PC-9 (cell line): ENCODE results near the gene TUBGCP6. TPM values are rescaled to one million over a fixed set of nuclear protein-coding genes. Genes with fewer than 3 reads are reported as not detected.

ENCODE experiments used
- BruUV-seq: library from RNA; stranded (reverse); fragments of 400-500 nt; replicated peaks from 2 replicates; lab custom pipeline; 2021; lab: Mats Ljungman, UMichigan
- CTCF ChIA-PET: fragments of 300-600 bp; sonication (Branson Sonifier 250); formaldehyde crosslinking; loops from one replicate; lab custom pipeline; 2022; ENCODE audit warnings: antibody characterized with exemption; lab: Charles Lee
- POLR2A ChIA-PET: fragments of 300-600 bp; sonication (Branson Sonifier 250); formaldehyde crosslinking; loops from one replicate; lab custom pipeline; 2022; ENCODE audit warnings: antibody characterized with exemption; ENCODE audit not compliant: unreplicated experiment; lab: Charles Lee
- DNase-seq, 2 experiments: peaks; one replicate each; pipeline versions ENCODE4 v3.0.0 to v3.0.0-alpha.2; 2015 to 2022; ENCODE audit warnings: mixed read lengths in 1 of 2
- H2AFZ ChIP-seq: fragments of 200-600 bp; sonication (generic); 2 replicates; pipeline ENCODE4 v1.8.1; 2017; ENCODE audit warnings: antibody characterized with exemption
- H3F3A ChIP-seq: fragments of 200-600 bp; sonication (generic); 2 replicates; pipeline ENCODE4 v1.8.1; 2017; ENCODE audit warnings: antibody characterized with exemption, mild to moderate bottlenecking, low read depth; ENCODE audit not compliant: insufficient read depth
- H3K27ac ChIP-seq: fragments of 200-600 bp; sonication (generic); 2 replicates; pipeline ENCODE4 v1.6.1; 2016; ENCODE audit warnings: mixed run types
- H3K27me3 ChIP-seq: fragments of 200-600 bp; sonication (generic); 2 replicates; pipeline ENCODE4 v1.6.1; 2016; ENCODE audit warnings: low read depth, mixed run types; ENCODE audit not compliant: insufficient read depth
- H3K36me3 ChIP-seq: fragments of 200-600 bp; sonication (generic); 2 replicates; pipeline ENCODE4 v1.6.1; 2016; ENCODE audit warnings: low read depth, mixed run types
- H3K4me1 ChIP-seq: fragments of 200-600 bp; sonication (generic); replicated peaks from 2 replicates; pipeline ENCODE4 v1.6.1; 2016; ENCODE audit warnings: mixed run types; ENCODE audit not compliant: insufficient read depth
- H3K4me2 ChIP-seq: fragments of 200-600 bp; sonication (generic); 2 replicates; pipeline ENCODE4 v1.6.1; 2017; ENCODE audit warnings: mixed run types
- H3K4me3 ChIP-seq: fragments of 200-600 bp; sonication (generic); 2 replicates; pipeline ENCODE4 v1.6.1; 2016; ENCODE audit warnings: mixed run types
- H3K79me2 ChIP-seq: fragments of 200-600 bp; sonication (generic); 2 replicates; pipeline ENCODE4 v1.6.1; 2017; ENCODE audit warnings: low read depth, mixed run types
- H3K9me2 ChIP-seq: fragments of 200-600 bp; sonication (generic); 2 replicates; pipeline ENCODE4 v1.8.1; 2017; ENCODE audit warnings: mild to moderate bottlenecking; ENCODE audit not compliant: insufficient read depth
- H3K9me3 ChIP-seq: fragments of 200-600 bp; sonication (generic); 2 replicates; pipeline ENCODE4 v1.8.1; 2016; ENCODE audit warnings: low read depth; ENCODE audit not compliant: insufficient read depth
- H4K20me1 ChIP-seq: fragments of 200-600 bp; sonication (generic); 2 replicates; pipeline ENCODE4 v1.8.1; 2017; ENCODE audit not compliant: insufficient read depth
- EZH2 ChIP-seq: fragments of 200-600 bp; sonication (generic); IDR thresholded peaks from 2 replicates; pipeline ENCODE4 v1.8.0; 2017; ENCODE audit warnings: antibody characterized with exemption, low read depth
- intact Hi-C: fragments of 100-400 bp; cut with micrococcal nuclease; formaldehyde crosslinking; loops from one replicate; pipeline ENCODE4 v1.10.0; 2022; ENCODE audit not compliant: unreplicated experiment
- total RNA-seq: library from RNA; stranded (reverse); gene quantifications from 2 replicates; pipeline ENCODE4 v1.2.3, GENCODE V29; 2021
- TF ChIP-seq, protein P1 (sequence below): fragments of 200-600 bp; sonication (generic); conservative IDR thresholded peaks from 2 replicates; pipeline ENCODE4 v1.6.1; 2017; ENCODE audit warnings: mixed run types, antibody characterized with exemption, mild to moderate bottlenecking, moderate library complexity

Gene TUBGCP6
- total RNA-seq, 1 experiment from 2014 or later = 31.3 TPM

DNA sequence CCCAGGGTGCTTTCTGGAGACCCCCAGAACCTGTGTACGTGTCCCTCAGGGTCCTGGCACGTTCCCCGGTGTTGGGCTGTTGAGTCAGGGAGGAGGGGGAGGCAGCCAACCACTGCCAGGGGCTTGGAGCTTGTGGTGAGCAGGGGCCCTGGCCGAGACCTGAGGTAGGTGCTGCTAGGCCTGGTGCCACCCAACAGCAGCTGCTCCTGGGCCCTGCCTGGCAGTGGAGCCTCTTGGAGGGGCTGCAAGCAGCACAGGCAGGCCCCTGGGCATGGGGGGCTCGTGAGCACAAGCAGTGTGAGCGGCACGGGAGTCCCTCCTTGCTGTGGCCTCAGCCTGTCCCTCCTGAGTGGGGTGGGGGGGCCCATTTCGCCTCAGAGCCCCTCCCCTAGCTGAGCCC lies 51.2 kb downstream of the TUBGCP6 start:
- peaks cover 20% of the 10 kb centered on the region; the same call in 1 of the 2 replicates for H3F3A ChIP-seq
- H3K27ac ChIP-seq = no peak overlapping the region
- intact Hi-C loops = no loop called here
- no peak overlapping the region for H2AFZ ChIP-seq
- H3K79me2 ChIP-seq = peaks cover 43% of the 10 kb centered on the region
- no peak for TF ChIP-seq EZH2
- TF ChIP-seq, protein P1, sequence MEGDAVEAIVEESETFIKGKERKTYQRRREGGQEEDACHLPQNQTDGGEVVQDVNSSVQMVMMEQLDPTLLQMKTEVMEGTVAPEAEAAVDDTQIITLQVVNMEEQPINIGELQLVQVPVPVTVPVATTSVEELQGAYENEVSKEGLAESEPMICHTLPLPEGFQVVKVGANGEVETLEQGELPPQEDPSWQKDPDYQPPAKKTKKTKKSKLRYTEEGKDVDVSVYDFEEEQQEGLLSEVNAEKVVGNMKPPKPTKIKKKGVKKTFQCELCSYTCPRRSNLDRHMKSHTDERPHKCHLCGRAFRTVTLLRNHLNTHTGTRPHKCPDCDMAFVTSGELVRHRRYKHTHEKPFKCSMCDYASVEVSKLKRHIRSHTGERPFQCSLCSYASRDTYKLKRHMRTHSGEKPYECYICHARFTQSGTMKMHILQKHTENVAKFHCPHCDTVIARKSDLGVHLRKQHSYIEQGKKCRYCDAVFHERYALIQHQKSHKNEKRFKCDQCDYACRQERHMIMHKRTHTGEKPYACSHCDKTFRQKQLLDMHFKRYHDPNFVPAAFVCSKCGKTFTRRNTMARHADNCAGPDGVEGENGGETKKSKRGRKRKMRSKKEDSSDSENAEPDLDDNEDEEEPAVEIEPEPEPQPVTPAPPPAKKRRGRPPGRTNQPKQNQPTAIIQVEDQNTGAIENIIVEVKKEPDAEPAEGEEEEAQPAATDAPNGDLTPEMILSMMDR = no peak
- DNase-seq = no peak
- peaks cover 30% of the 10 kb centered on the region; the same call in 1 of the 2 replicates for H3K36me3 ChIP-seq
- H3K4me2 ChIP-seq = no peak overlapping the region
- peaks cover 78% of the 10 kb centered on the region for H4K20me1 ChIP-seq
- peaks cover 25% of the 10 kb centered on the region for H3K4me1 ChIP-seq
- ChIA-PET CTCF (no interaction called here), POLR2A (no interaction called here)
- no peaks in the 10 kb centered on the region for H3K9me2 ChIP-seq
- BruUV-seq = no TSS peak
- H3K4me3 ChIP-seq = no peak overlapping the region
- H3K9me3 ChIP-seq = no peaks in the 10 kb centered on the region
- H3K27me3 ChIP-seq = no peaks in the 10 kb centered on the region

DNA sequence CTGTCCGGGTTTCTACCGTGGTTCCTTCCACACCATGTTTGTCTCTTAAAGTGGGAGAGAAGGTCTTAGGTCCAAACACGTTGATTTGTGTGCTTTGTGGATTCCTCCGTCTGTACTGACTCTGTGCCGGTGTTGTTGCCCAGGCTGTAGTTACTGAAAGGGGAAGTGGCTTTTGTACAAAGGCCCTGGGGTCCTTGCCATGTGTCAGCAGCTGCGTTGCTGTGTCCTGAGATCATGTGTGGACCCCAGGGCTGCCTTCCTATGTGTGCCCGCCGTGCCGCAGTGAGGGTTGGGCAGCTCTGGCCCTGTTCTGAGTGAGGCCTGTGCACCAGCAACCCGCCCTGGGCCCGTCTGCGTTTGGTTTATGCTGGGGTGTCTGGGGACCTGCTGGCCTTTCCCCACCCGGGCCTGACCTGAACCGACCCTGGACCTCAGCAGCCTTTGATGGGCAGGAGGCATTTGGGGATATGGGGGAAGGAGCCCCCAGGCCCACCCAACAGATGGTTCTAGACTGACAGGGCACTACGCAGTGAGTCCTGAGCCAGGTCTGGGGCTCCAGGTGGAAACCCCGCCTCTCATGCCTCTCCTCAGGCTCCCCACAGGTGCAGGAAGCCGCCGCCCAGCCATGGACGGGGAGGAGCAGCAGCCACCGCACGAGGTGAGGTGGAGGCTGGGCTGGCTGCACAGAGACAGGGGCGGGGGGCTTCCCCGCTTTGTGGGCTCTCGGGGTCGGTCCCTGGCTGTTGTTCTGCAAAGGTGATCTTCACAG lies 52.2 kb downstream of the TUBGCP6 start:
- Histone ChIP-seq H3K9me2 (no peaks in the 10 kb centered on the region), H3K36me3 (peaks cover 30% of the 10 kb centered on the region; the same call in 1 of the 2 replicates), H4K20me1 (peaks cover 88% of the 10 kb centered on the region), H3K9me3 (no peaks in the 10 kb centered on the region), H2AFZ (no peak overlapping the region), H3K4me1 (peaks cover 25% of the 10 kb centered on the region), H3K27me3 (no peaks in the 10 kb centered on the region), H3F3A (peaks cover 22% of the 10 kb centered on the region; the same call in 1 of the 2 replicates), H3K4me3 (no peak overlapping the region), H3K27ac (no peak overlapping the region), H3K4me2 (no peak overlapping the region), H3K79me2 (peaks cover 53% of the 10 kb centered on the region)
- intact Hi-C loops = no loop called here
- BruUV-seq = no TSS peak
- DNase-seq = no peak
- ChIA-PET CTCF (no interaction called here), POLR2A (interaction anchor here (0.6 kb wide), 1 partner anchor 166 kb away, joined by 6 read pairs; no protein-coding TSS in a partner anchor)
- TF ChIP-seq EZH2 = no peak
- TF ChIP-seq, protein P1 = no peak

DNA sequence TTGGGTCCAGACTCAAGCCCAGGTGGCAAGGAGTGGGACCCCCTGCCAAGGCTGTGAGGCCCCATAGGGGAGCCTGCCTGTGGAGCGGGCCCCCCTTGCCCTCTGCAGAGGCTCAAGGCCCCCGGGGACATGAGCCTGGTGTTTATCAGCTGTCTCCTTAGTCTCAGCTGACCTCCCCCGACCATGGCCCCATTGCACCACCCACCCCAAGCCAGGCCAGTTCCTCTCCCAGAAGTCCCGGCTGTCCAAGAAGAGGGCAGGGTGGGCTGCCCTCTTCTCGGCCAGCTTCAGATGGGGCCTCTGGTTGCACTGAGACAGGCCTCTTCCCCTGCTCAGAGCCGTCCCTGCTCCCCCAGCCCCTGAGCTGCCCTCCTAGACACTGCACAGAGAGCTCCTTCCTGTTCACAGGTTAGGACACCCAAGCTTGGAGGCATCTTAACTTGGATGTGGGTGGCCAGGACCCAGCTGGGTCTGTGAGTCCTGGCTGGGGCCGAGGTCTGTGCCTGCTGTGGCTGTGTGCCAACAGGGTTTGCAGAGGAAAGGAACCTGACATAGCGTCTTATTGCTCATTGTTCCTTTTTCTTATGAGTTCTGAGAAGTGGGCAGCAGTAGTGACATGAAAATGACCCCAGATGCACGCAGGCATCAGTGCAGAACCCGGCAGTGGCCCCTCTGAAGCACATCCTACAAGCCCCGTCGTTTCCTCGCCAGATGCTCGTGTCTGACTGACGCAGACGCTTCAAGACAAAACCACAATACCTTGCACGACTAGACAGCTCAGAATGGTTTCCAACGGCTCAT lies 53.7 kb downstream of the TUBGCP6 start:
- peak overlapping the region; percentile 73 for H3K4me2 ChIP-seq
- H3K36me3 ChIP-seq = peaks cover 27% of the 10 kb centered on the region; the same call in 1 of the 2 replicates
- no peak for DNase-seq
- intact Hi-C loops = loop anchor here (1.0 kb wide), 1 partner anchor 9 kb away; no protein-coding TSS in a partner anchor
- peaks cover 85% of the 10 kb centered on the region for H4K20me1 ChIP-seq
- H3F3A ChIP-seq = peaks cover 24% of the 10 kb centered on the region; the same call in 1 of the 2 replicates
- TF ChIP-seq EZH2 = no peak
- TF ChIP-seq, protein P1 = no peak
- peaks cover 34% of the 10 kb centered on the region for H3K4me1 ChIP-seq
- H3K9me2 ChIP-seq = no peaks in the 10 kb centered on the region
- H3K27me3 ChIP-seq = no peaks in the 10 kb centered on the region
- ChIA-PET CTCF (no interaction called here), POLR2A (no interaction called here)
- peaks cover 68% of the 10 kb centered on the region for H3K79me2 ChIP-seq
- TSS peak; percentile 16 for BruUV-seq
- H3K4me3 ChIP-seq = peak overlapping the region; percentile 49; the same call in 1 of the 2 replicates
- H2AFZ ChIP-seq = peak overlapping the region; percentile 49; the same call in 1 of the 2 replicates
- no peaks in the 10 kb centered on the region for H3K9me3 ChIP-seq
- peak overlapping the region; percentile 67 for H3K27ac ChIP-seq
